Globus pallidus (tissue), 1 donor: ENCODE data around the gene PET100.
A peak's percentile ranks its signal among the peaks of the same experiment; 100 is the strongest.

Experiments used
- DNase-seq: peaks from one replicate; pipeline ENCODE4 v3.0.0-alpha.2; 2015; ENCODE audit warnings: low spot score

Gene PET100, protein sequence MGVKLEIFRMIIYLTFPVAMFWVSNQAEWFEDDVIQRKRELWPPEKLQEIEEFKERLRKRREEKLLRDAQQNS

GRCh38 chr19:7629347-7630054 is at the start of gene PET100, which contains the start of gene XAB2:
TSS of gene PET100 (plus strand) at chr19:7629793. CDS start at chr19:7629834, 41 bp downstream.
TSS of gene XAB2 (minus strand) at chr19:7629545. CDS start at chr19:7629527, 18 bp downstream.
- DNase-seq: peak; percentile 99

DNA sequence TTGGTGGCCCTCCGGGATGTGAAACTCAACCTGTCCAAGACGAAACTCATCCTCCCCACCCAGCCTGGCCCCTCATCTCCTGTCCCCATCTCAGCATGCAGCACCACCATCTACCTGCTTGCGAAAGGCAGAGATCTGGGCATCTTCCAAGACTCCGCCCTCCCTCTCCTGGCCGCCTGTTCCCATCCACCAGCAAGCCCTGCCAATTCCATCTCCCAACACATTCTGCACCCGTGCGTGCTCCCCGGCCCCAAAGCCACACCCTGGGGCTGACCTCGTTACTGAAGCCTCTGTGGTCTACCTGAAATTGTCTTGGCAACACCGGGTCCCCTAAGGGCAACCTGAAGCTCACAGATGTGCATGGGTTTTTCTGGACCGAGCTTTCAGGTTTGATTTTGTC is 47.1 kb upstream of the PET100 start:
- no peak for DNase-seq

DNA sequence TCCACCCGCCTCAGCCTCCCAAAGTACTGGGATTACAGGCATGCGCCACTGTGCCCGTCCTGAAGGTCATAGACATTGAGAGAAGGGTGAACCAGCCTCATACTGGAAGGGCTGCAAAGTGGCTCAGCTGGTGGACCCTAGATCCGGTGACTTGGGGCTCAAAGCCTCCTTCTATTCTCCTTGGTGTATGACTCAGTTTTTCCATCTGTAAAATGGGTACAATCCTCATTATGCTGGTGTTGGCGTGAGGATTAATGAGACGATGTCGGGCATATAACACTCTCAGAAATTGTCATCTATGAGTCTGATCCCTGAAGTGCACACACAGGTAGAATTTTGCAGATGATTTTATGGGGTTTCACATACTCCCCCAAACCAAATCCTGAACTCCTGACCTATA is 39.8 kb upstream of the PET100 start:
- DNase-seq: no peak

DNA sequence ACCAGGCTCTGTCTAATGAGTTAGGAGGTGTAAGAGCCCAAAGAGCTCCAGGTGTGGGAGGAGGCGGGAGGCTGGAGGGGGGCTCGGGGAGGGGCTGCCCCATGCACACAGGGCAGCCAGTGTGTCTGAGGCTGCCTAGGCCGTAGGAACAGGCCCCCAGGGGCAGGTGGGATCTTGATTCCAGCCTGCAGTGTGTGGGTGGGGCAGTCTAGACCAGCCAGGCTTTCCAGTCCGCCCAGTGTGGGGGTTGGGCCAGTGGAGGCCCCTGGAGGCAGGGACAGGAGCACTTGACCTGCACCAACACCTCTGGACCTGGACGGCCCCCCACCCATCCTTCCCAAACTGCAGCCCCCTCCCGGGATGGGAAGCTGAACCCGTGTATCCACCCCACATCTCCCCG is 39.3 kb upstream of the PET100 start:
- no peak for DNase-seq

GRCh38 chr19:7595466-7596133 is 34.0 kb upstream of the PET100 start, which contains the start of gene CAMSAP3:
TSS of gene CAMSAP3 (plus strand) at chr19:7595863. CDS start at chr19:7596003, 140 bp downstream.
- no peak for DNase-seq

- no peak for DNase-seq
Measured at GRCh38 chr19:7596211-7596937, 33.2 kb upstream of the PET100 start.

DNA sequence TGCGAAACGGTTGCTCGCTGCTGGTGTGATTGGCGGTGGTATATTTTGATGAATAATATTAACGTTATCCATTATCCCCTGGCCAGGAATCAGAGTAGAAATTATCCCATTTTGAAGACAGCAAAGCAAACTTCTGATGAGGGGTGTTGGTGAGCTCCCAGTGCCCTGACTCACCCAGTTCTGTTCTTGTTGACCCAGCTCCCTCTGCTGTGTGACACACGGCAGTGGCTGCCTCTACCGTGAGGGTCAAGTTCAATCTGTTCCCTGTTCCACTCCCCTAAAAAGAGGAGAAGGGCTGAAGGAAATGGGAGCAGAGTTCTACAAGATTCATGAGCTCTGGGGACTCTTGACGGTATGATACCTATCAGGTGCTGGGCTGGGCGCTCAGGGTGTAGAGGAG is 31.9 kb upstream of the PET100 start:
- no peak for DNase-seq

- no peak for DNase-seq
Measured at GRCh38 chr19:7598180-7598579, 31.4 kb upstream of the PET100 start.

GRCh38 chr19:7600721-7601120 is 28.9 kb upstream of the PET100 start:
- DNase-seq: no peak

GRCh38 chr19:7602240-7602934 is 27.2 kb upstream of the PET100 start:
- DNase-seq: no peak

DNA sequence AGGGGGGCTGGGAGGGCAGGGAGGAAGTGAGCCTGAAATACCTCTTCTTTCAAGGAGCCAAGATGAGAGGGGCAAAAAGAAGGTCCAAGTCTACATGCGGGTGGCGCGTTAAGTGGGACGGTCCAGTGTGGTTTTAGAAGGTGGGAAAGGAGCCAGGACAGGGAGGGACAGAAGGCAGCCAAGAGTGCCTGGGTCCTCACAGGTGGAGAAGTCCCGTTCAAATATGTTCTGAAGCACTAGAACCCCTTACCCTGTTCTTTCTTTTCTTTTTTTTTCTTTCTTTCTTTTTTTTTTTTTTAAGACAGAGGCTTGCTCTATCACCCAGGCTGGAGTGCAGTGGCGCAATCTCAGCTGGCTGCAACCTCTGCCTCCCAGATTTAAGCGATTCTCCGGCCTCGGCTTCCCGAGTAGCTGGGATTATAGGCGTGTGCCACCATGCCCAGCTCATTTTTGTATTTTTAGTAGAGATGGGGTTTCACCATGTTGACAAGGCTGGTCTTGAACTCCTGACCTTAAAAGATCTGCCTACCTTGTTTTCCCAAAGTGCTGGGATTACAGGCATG is 26.6 kb upstream of the PET100 start:
- DNase-seq: no peak

DNA sequence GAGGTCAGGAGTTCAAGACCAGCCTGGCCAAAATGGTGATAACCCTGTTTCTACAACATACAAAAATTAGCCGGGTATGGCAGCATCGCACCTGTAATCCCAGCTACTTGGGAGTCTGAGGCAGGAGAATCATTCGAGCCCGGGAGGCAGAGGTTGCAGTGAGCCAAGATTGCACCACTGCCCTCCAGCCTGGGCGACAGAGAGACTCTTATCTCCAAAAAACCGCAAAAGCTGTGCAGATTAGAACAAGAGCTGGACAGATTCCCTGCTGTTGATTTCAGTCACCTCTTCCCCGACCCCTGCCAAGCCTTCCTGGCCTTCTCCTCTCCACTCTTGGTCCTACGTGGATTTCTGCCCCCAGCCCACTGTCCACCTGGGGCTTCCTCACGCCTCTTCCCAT is 25.7 kb upstream of the PET100 start:
- DNase-seq: no peak

- no peak for DNase-seq
Measured at GRCh38 chr19:7605490-7606222, 23.9 kb upstream of the PET100 start.

DNA sequence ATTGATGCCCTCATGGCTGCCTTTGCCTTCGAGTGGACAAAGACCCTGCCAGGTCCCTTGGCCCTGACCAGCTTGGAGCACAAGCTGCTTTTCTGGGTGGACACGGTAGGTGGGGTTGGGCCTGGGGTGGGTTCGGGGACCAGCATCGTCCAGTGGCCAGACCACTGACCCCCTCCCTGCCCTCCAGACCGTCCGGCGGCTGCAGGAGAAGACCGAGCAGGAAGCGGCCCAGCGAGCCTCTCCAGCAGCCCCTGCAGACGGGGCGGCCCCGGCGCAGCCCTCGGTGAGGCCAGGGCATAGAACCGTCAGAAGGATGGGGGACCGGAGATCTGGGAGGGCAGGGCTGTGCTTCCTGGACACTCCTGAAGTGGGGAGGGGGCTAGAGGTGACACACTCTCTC is 23.3 kb upstream of the PET100 start:
- no peak for DNase-seq

DNA sequence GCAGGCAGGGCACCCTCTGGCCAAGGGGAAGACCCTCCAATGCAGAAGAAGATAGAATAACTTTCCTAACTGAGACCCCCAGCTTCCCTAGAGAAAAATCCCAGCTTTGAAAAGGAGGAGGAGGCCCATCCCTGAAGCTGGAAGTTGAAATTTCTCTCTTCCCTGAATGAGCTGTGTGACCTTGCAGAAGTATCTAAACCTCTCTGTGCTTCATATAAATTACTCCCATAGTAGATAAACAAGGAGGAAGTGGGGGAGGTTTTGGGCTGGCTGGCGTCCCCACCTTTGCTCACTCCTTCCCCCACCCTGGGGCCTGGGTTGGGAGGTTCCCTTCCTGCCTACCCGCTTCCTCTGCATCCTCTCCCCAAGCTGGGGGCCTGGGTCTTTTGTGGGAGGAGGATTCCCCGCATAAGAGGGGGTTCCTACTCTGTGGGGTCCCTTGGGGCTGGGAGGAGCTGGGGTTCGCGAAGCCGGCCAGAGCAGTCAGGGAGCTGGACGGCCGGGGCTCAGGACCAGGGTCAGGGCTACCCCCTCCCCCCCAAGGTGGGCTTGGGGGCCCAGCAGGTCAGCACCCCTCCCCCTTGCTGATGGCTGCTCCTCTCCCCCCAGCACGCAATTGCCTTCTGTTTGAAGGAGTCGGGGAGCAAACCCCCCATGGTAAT is 22.2 kb upstream of the PET100 start:
- DNase-seq: no peak

- no peak for DNase-seq
Measured at GRCh38 chr19:7607874-7608560, 21.6 kb upstream of the PET100 start.

- DNase-seq: no peak
Measured at GRCh38 chr19:7610491-7611240, 18.9 kb upstream of the PET100 start.

DNA sequence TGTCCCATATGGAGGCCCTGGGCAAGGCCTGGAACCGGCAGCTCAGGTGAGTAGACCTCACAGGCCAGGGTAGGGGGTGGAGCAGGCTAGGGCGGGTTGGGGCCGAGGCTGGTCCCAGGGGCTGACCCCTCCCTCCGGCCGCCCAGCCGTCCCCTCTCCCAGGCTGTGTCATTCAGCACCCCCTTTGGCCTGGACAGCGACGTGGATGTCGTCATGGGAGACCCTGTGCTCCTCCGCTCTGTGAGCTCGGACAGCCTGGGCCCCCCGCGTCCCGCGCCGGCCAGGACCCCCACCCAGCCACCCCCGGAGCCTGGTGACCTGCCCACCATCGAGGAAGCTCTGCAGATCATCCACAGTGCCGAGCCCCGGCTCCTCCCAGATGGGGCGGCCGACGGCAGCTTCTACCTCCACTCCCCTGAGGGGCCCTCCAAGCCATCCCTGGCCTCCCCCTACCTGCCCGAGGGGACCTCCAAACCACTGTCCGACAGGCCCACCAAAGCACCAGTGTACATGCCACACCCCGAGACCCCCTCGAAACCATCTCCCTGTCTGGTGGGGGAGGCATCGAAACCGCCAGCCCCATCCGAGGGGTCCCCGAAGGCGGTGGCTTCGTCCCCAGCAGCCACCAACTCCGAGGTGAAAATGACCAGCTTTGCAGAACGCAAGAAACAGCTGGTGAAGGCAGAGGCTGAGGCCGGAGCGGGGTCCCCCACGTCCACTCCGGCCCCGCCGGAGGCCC is 17.9 kb upstream of the PET100 start:
- no peak for DNase-seq
